H9 (cell line): ENCODE results near the gene RUNX1. TPM values are rescaled to one million over a fixed set of nuclear protein-coding genes. Genes with fewer than 3 reads are reported as not detected.
A peak's percentile ranks its signal among the peaks of the same experiment; 100 is the strongest.

Source experiments
- DNase-seq: peaks from one replicate; pipeline ENCODE4 v3.0.0-alpha.2; 2017
- H2AFZ ChIP-seq: one replicate; pipeline ENCODE4 v1.6.1; 2013; ENCODE audit warnings: mild to moderate bottlenecking, low read length, control low read depth, moderate library complexity
- H2AK5ac ChIP-seq: 2 replicates; pipeline ENCODE4 v1.6.1; 2013; ENCODE audit warnings: low read length, control low read depth, mixed read lengths; ENCODE audit not compliant: insufficient read length
- H2BK120ac ChIP-seq: one replicate; pipeline ENCODE4 v1.6.1; 2013; ENCODE audit warnings: low read depth, mild to moderate bottlenecking, low read length, control low read depth, inconsistent platforms; ENCODE audit not compliant: poor library complexity, severe bottlenecking
- H2BK12ac ChIP-seq: 2 replicates; pipeline ENCODE4 v1.6.1; 2013; ENCODE audit warnings: low read length, control low read depth, mixed read lengths, low read depth; ENCODE audit not compliant: insufficient read length
- H2BK15ac ChIP-seq: 2 replicates; pipeline ENCODE4 v1.6.1; 2013; ENCODE audit warnings: low read depth, low read length, control low read depth
- H2BK20ac ChIP-seq: one replicate; pipeline ENCODE4 v1.6.1; 2013; ENCODE audit warnings: low read depth, mild to moderate bottlenecking, low read length, control low read depth, inconsistent platforms; ENCODE audit not compliant: poor library complexity, severe bottlenecking
- H2BK5ac ChIP-seq: 2 replicates; pipeline ENCODE4 v1.6.1; 2013; ENCODE audit warnings: low read length, control low read depth, mixed read lengths; ENCODE audit not compliant: insufficient read length
- H3K14ac ChIP-seq: 2 replicates; pipeline ENCODE4 v1.6.1; 2013; ENCODE audit warnings: low read length, control low read depth; ENCODE audit not compliant: insufficient read depth
- H3K18ac ChIP-seq: 2 replicates; pipeline ENCODE4 v1.6.1; 2013; ENCODE audit warnings: low read depth, mild to moderate bottlenecking, mixed read lengths, low read length, control low read depth; ENCODE audit not compliant: insufficient read length
- H3K23ac ChIP-seq: 2 replicates; pipeline ENCODE4 v1.6.1; 2013; ENCODE audit warnings: low read length, control low read depth, mixed read lengths, low read depth; ENCODE audit not compliant: insufficient read length
- H3K23me2 ChIP-seq: 2 replicates; pipeline ENCODE4 v1.6.1; 2013; ENCODE audit warnings: low read depth, mild to moderate bottlenecking, mixed read lengths, low read length, control low read depth; ENCODE audit not compliant: insufficient read length, poor library complexity, severe bottlenecking
- H3K27ac ChIP-seq: 2 replicates; pipeline ENCODE4 v1.5.1; 2013; ENCODE audit warnings: low read length, control low read depth, mixed read lengths, low read depth; ENCODE audit not compliant: insufficient read length
- H3K27me3 ChIP-seq: 2 replicates; pipeline ENCODE4 v1.6.1; 2013; ENCODE audit warnings: low read length, control low read depth, inconsistent platforms; ENCODE audit not compliant: insufficient read depth
- H3K4ac ChIP-seq: 2 replicates; pipeline ENCODE4 v1.6.1; 2013; ENCODE audit warnings: low read depth, mild to moderate bottlenecking, control low read depth, inconsistent platforms, low read length, moderate library complexity
- H3K4me1 ChIP-seq: 2 replicates; pipeline ENCODE4 v1.6.1; 2013; ENCODE audit warnings: low read length, control low read depth, inconsistent platforms; ENCODE audit not compliant: insufficient read depth
- H3K4me2 ChIP-seq: 2 replicates; pipeline ENCODE4 v1.6.1; 2013; ENCODE audit warnings: low read length, control low read depth, mixed read lengths; ENCODE audit not compliant: insufficient read length, insufficient read depth
- H3K56ac ChIP-seq: 2 replicates; pipeline ENCODE4 v1.6.1; 2013; ENCODE audit warnings: low read depth, mild to moderate bottlenecking, mixed read lengths, low read length, control low read depth; ENCODE audit not compliant: insufficient read length
- H3K79me1 ChIP-seq: 2 replicates; pipeline ENCODE4 v1.6.1; 2013; ENCODE audit warnings: low read depth, mild to moderate bottlenecking, moderate library complexity, low read length, control low read depth, inconsistent platforms; ENCODE audit not compliant: insufficient read depth, poor library complexity, severe bottlenecking
- H3K79me2 ChIP-seq: 2 replicates; pipeline ENCODE4 v1.6.1; 2013; ENCODE audit warnings: low read length, control low read depth, inconsistent platforms; ENCODE audit not compliant: insufficient read depth
- H3K9ac ChIP-seq: 2 replicates; pipeline ENCODE4 v1.6.1; 2013; ENCODE audit warnings: low read length, control low read depth, mixed read lengths; ENCODE audit not compliant: insufficient read length; ENCODE audit errors: extremely low read depth
- H3K9me3 ChIP-seq: one replicate; pipeline ENCODE4 v1.6.1; 2013; ENCODE audit warnings: low read depth, low read length, inconsistent platforms; ENCODE audit not compliant: control insufficient read depth
- H3T11ph ChIP-seq: one replicate; pipeline ENCODE4 v1.6.1; 2013; ENCODE audit warnings: mild to moderate bottlenecking, low read length, control low read depth, inconsistent platforms
- H4K20me1 ChIP-seq: one replicate; pipeline ENCODE4 v1.6.1; 2013; ENCODE audit not compliant: control insufficient read depth, insufficient read length, insufficient read depth
- H4K5ac ChIP-seq: 2 replicates; pipeline ENCODE4 v1.6.1; 2013; ENCODE audit warnings: low read depth, mild to moderate bottlenecking, mixed read lengths, low read length, control low read depth; ENCODE audit not compliant: insufficient read length
- H4K8ac ChIP-seq: replicated peaks from 2 replicates; pipeline ENCODE4 v1.6.1; 2013; ENCODE audit warnings: low read length, control low read depth, mixed read lengths, low read depth; ENCODE audit not compliant: insufficient read length
- H4K91ac ChIP-seq: 2 replicates; pipeline ENCODE4 v1.6.1; 2013; ENCODE audit warnings: low read depth, mild to moderate bottlenecking, moderate library complexity, mixed read lengths, low read length, control low read depth; ENCODE audit not compliant: insufficient read length
- H3K27ac Mint-ChIP-seq, 3 experiments: 2 replicates in 2 of 3; 3 replicates in 1 of 3; pipeline ENCODE4 v1.8.0; 2020 to 2021; ENCODE audit warnings: mixed read lengths in 3 of 3, mild to moderate bottlenecking in 1 of 3, moderate library complexity in 1 of 3
- H3K27me3 Mint-ChIP-seq: 2 replicates; pipeline ENCODE4 v1.8.0; 2021; ENCODE audit warnings: low read depth, mild to moderate bottlenecking, moderate library complexity, mixed read lengths
- H3K36me3 Mint-ChIP-seq, 3 experiments: 2 replicates in 2 of 3; 3 replicates in 1 of 3; pipeline ENCODE4 v1.8.0; 2020 to 2021; ENCODE audit warnings: low read depth in 3 of 3, mixed read lengths in 3 of 3; ENCODE audit not compliant: insufficient read depth in 1 of 3
- H3K4me1 Mint-ChIP-seq, 2 experiments: 2 replicates each; pipeline ENCODE4 v1.8.0; 2020; ENCODE audit warnings: mixed read lengths in 2 of 2
- H3K4me3 Mint-ChIP-seq, 2 experiments: 2 replicates in 1 of 2; 3 replicates in 1 of 2; pipeline ENCODE4 v1.8.0; 2020 to 2021; ENCODE audit warnings: mild to moderate bottlenecking in 2 of 2, mixed read lengths in 2 of 2, moderate library complexity in 1 of 2
- H3K9me3 Mint-ChIP-seq, 2 experiments: 2 replicates in 1 of 2; 3 replicates in 1 of 2; pipeline ENCODE4 v1.8.0; 2020; ENCODE audit warnings: mild to moderate bottlenecking in 2 of 2, mixed read lengths in 2 of 2, moderate library complexity in 1 of 2
- CTCF ChIP-seq: fragments of 200-600 bp; sonication (generic); conservative IDR thresholded peaks from 3 replicates; pipeline ENCODE4 v1.8.0; 2021; ENCODE audit warnings: antibody characterized with exemption, mild to moderate bottlenecking
- WGBS: extraction: QIAGEN DNeasy Blood & Tissue Kit; methylation state at CpG from one replicate; pipeline ENCODE4 v1.1.7; 2013; ENCODE audit warnings: missing lambda C conversion rate, low lambda C conversion rate, mixed read lengths; ENCODE audit not compliant: insufficient read length; ENCODE audit errors: extremely low coverage; 5-methylcytosine and 5-hydroxymethylcytosine counted together
- total RNA-seq: library from RNA; stranded (reverse); gene quantifications from 2 replicates; pipeline ENCODE4 v1.2.1, GENCODE V29; 2021

Gene RUNX1
- total RNA-seq, 1 experiment from 2014 or later = 0.72 TPM

- Mint-ChIP-seq H3K4me1 (peaks cover 32 to 47% of the 10 kb centered on the region in 2 experiments), H3K4me3 (peak overlapping the region; percentile 9 to 61; a peak in 3 of 5 replicates), H3K27ac (peak overlapping the region in 2 of 3 experiments; percentile 50 to 67; a peak in 4 of 7 replicates), H3K27me3 (peaks cover 99% of the 10 kb centered on the region), H3K9me3 (peaks cover 0 to 4% of the 10 kb centered on the region in 2 experiments; a peak in 1 of 5 replicates), H3K36me3 (no peaks in the 10 kb centered on the region)
- no peak overlapping the region for H3K9ac ChIP-seq
- H3K4me1 ChIP-seq = 0 out of 2 replicates have a peak, but pooled peaks cover 2% of the 10 kb centered on the region
- no peaks in the 10 kb centered on the region for H3K23me2 ChIP-seq
- no peak overlapping the region for H2BK20ac ChIP-seq
- peak; percentile 91 for DNase-seq
- H2BK5ac ChIP-seq = no peak overlapping the region
- no peak overlapping the region for H2BK15ac ChIP-seq
- no peaks in the 10 kb centered on the region for H4K20me1 ChIP-seq
- no peaks in the 10 kb centered on the region for H3K79me1 ChIP-seq
- no CpG with 5 or more reads among the region's 20 CpGs for WGBS
- no peaks in the 10 kb centered on the region for H3K9me3 ChIP-seq
- TF ChIP-seq CTCF = no peak
- no peak overlapping the region for H3K27ac ChIP-seq
- no peak overlapping the region for H2AFZ ChIP-seq
- H2BK120ac ChIP-seq = no peak overlapping the region
- no peak overlapping the region for H3K4ac ChIP-seq
- no peak overlapping the region for H3K56ac ChIP-seq
- no peak overlapping the region; the same call in 1 of the 2 replicates for H3K14ac ChIP-seq
- H4K8ac ChIP-seq = no peak overlapping the region
- H2BK12ac ChIP-seq = no peak overlapping the region
- no peak overlapping the region for H4K91ac ChIP-seq
- H3K18ac ChIP-seq = no peak overlapping the region
- H4K5ac ChIP-seq = no peak overlapping the region
- H3K4me2 ChIP-seq = peak overlapping the region; percentile 2
- H3K23ac ChIP-seq = no peak overlapping the region
- no peak overlapping the region for H2AK5ac ChIP-seq
- H3K79me2 ChIP-seq = no peaks in the 10 kb centered on the region
- H3T11ph ChIP-seq = no peak overlapping the region
- peaks cover 43% of the 10 kb centered on the region for H3K27me3 ChIP-seq
Measured at GRCh38 chr21:34865400-34866241, 183.5 kb downstream of the RUNX1 start.
